Endodermal cell (in vitro differentiated cells): ENCODE measurements around the gene AQP12B. TPM values are rescaled to one million over a fixed set of nuclear protein-coding genes. Genes with fewer than 3 reads are reported as not detected.
A peak's percentile ranks its signal among the peaks of the same experiment; 100 is the strongest.

Experiments
- DNase-seq: peaks from one replicate; pipeline ENCODE4 v3.0.0-alpha.2; 2017
- H3K27ac ChIP-seq: 2 replicates; pipeline ENCODE4 v1.5.1; 2013; ENCODE audit warnings: mild to moderate bottlenecking, low read depth, low read length, moderate library complexity
- H3K27me3 ChIP-seq: 2 replicates; pipeline ENCODE4 v1.6.1; 2013; ENCODE audit warnings: mild to moderate bottlenecking, low read length, moderate library complexity; ENCODE audit not compliant: insufficient read depth, control insufficient read depth, poor library complexity, severe bottlenecking
- H3K36me3 ChIP-seq: 2 replicates; pipeline ENCODE4 v1.7.0; 2013; ENCODE audit warnings: mild to moderate bottlenecking, low read length, moderate library complexity; ENCODE audit not compliant: control insufficient read depth, insufficient read depth
- H3K4me1 ChIP-seq: one replicate; pipeline ENCODE4 v1.7.0; 2013; ENCODE audit warnings: low read length; ENCODE audit not compliant: control insufficient read depth, insufficient read depth
- H3K4me3 ChIP-seq: 2 replicates; pipeline ENCODE4 v1.5.1; 2013; ENCODE audit warnings: mild to moderate bottlenecking, low read length, moderate library complexity
- H3K9ac ChIP-seq: 2 replicates; pipeline ENCODE4 v1.6.1; 2013; ENCODE audit warnings: mild to moderate bottlenecking, low read length, moderate library complexity; ENCODE audit not compliant: poor library complexity, severe bottlenecking; ENCODE audit errors: extremely low read depth
- H3K9me3 ChIP-seq: 2 replicates; pipeline ENCODE4 v1.6.1; 2013; ENCODE audit warnings: mild to moderate bottlenecking, low read length, moderate library complexity; ENCODE audit not compliant: control insufficient read depth
- H3K27ac Mint-ChIP-seq: 2 replicates; pipeline ENCODE4 v1.8.0; 2020; ENCODE audit warnings: mixed read lengths
- H3K27me3 Mint-ChIP-seq: 2 replicates; pipeline ENCODE4 v1.8.0; 2021; ENCODE audit warnings: mild to moderate bottlenecking, mixed read lengths; ENCODE audit not compliant: insufficient read depth
- H3K36me3 Mint-ChIP-seq: 2 replicates; pipeline ENCODE4 v1.8.0; 2020; ENCODE audit warnings: low read depth, mixed read lengths
- H3K4me1 Mint-ChIP-seq: 2 replicates; pipeline ENCODE4 v1.8.0; 2020; ENCODE audit warnings: mixed read lengths
- H3K4me3 Mint-ChIP-seq: 2 replicates; pipeline ENCODE4 v1.8.0; 2020; ENCODE audit warnings: mild to moderate bottlenecking, moderate library complexity, mixed read lengths
- H3K9me3 Mint-ChIP-seq: 2 replicates; pipeline ENCODE4 v1.8.0; 2020; ENCODE audit warnings: mild to moderate bottlenecking, mixed read lengths
- WGBS, 2 experiments: methylation state at CpG; one replicate each; pipeline versions ENCODE4 v1.1.5 to v1.1.7; 2013; ENCODE audit warnings: missing lambda C conversion rate in 2 of 2, mixed read lengths in 1 of 2; ENCODE audit not compliant: insufficient coverage in 1 of 2, insufficient read length in 1 of 2; 5-methylcytosine and 5-hydroxymethylcytosine counted together
- total RNA-seq, 2 donors: library from RNA; stranded (reverse); fragmentation: NEBNext Ultra II Directional in 1 of 2; extraction: Animal tissue kit (Norgen Biotek cat#: 25700) in 1 of 2; gene quantifications; 2 replicates in 1 of 2; 3 replicates in 1 of 2; pipeline ENCODE4 v1.2.1, GENCODE V29; 2021
- TF ChIP-seq, protein P1 (sequence below): fragments of 200-600 bp; sonication (generic); conservative IDR thresholded peaks from 2 replicates; pipeline ENCODE4 v1.5.0; 2021; ENCODE audit warnings: antibody characterized with exemption, mild to moderate bottlenecking

The AQP12B gene
- total RNA-seq, 2 donors from 2014 or later: not detected

DNA sequence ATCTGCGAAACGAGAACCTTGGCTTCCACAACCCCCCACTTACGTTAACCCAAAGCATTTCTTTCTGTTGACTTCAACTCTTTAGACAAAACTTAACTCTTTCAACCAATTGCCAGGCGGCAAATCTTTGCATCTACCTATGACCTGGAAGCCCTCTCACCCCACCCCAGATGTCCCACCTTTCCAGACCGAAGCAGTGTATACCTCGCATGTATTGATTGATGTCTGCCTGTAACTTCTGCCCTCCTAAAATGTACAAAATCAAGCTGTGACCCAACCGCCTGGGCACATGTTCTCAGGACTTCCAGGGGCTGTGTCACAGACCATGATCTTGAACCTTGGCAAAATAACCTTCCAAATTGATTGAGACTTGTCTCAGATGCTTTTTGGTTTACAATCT is 12.3 kb downstream of the AQP12B start:
- Mint-ChIP-seq H3K36me3 (no peaks in the 10 kb centered on the region), H3K4me3 (no peak overlapping the region), H3K4me1 (peaks cover 20% of the 10 kb centered on the region), H3K27me3 (peaks cover 2% of the 10 kb centered on the region), H3K9me3 (peaks cover 39% of the 10 kb centered on the region), H3K27ac (peak overlapping the region; percentile 74)
- Histone ChIP-seq H3K9ac (peak overlapping the region; percentile 50), H3K36me3 (no peaks in the 10 kb centered on the region), H3K27me3 (no peaks in the 10 kb centered on the region), H3K4me1 (peaks cover 2% of the 10 kb centered on the region), H3K27ac (peak overlapping the region; percentile 0), H3K9me3 (peaks cover 18% of the 10 kb centered on the region), H3K4me3 (peak overlapping the region; percentile 0)
- peak; percentile 64 for DNase-seq
- TF ChIP-seq, protein P1, sequence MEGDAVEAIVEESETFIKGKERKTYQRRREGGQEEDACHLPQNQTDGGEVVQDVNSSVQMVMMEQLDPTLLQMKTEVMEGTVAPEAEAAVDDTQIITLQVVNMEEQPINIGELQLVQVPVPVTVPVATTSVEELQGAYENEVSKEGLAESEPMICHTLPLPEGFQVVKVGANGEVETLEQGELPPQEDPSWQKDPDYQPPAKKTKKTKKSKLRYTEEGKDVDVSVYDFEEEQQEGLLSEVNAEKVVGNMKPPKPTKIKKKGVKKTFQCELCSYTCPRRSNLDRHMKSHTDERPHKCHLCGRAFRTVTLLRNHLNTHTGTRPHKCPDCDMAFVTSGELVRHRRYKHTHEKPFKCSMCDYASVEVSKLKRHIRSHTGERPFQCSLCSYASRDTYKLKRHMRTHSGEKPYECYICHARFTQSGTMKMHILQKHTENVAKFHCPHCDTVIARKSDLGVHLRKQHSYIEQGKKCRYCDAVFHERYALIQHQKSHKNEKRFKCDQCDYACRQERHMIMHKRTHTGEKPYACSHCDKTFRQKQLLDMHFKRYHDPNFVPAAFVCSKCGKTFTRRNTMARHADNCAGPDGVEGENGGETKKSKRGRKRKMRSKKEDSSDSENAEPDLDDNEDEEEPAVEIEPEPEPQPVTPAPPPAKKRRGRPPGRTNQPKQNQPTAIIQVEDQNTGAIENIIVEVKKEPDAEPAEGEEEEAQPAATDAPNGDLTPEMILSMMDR: no peak
- WGBS, 2 experiments: 49 to 75% methylated on average over 5 to 7 of the region's 7 CpGs

DNA sequence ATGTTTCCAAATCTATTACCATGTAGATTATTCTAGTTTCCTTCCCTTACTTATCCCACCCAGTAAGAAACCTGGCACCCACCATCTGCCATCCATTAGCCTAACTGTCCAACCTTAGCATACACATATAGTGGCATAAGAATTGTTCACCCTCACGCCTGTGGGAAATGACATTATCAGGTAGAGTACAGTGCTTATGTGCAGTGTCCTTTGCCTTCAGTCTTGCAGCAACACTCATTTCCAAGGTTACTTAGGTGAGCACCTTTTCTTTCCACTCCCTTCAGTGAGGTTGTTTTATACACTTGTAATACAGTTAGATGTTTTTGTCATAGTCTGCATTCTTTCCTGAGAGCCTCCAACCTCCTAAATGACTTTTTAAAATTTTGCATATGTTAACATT is 18.1 kb downstream of the AQP12B start:
- H3K27me3 ChIP-seq: no peaks in the 10 kb centered on the region
- WGBS, 2 experiments: 95 to 100% methylated on average over 1 of the region's 1 CpG
- H3K9ac ChIP-seq: no peak overlapping the region
- peaks cover 53% of the 10 kb centered on the region for H3K9me3 ChIP-seq
- H3K27me3 Mint-ChIP-seq: peaks cover 10% of the 10 kb centered on the region
- no peak for DNase-seq
- no peaks in the 10 kb centered on the region for H3K4me1 ChIP-seq
- no peaks in the 10 kb centered on the region for H3K36me3 ChIP-seq
- peaks cover 8% of the 10 kb centered on the region for H3K36me3 Mint-ChIP-seq
- H3K4me3 ChIP-seq: no peak overlapping the region
- H3K27ac ChIP-seq: no peak overlapping the region
- TF ChIP-seq, protein P1: no peak
- H3K27ac Mint-ChIP-seq: no peak overlapping the region
- peaks cover 43% of the 10 kb centered on the region for H3K9me3 Mint-ChIP-seq
- peaks cover 8% of the 10 kb centered on the region for H3K4me1 Mint-ChIP-seq
- no peak overlapping the region for H3K4me3 Mint-ChIP-seq

DNA sequence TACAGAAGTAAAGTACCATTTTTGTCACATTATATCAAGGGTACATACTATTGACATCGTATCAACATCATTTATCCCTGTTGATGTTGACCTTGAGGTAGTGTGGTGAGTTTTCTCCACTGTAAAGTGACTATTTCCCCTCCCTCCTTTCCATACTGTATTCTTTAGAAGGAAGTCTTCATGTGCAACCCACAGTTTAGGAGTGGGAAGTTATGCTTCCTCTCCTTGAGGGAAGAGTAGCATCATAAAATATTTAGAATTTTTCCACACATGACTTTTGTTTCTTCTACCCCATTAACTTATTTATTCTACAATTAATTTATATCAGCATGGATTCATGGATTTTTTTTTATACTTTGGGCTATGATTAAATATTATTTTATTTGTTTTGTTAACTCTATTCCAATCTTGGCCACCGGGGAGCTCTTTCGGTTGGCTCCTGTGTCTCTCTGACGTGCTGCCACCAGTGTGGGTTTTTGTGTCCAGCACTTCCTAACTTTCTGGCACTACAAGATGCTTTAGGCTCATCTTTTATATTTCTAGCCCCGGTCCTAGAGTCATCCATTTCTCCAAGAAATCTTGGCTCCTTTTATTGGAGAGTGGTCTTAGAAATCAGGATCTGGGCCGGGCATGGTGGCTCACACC is 19.0 kb downstream of the AQP12B start:
- H3K9me3 Mint-ChIP-seq: peaks cover 34% of the 10 kb centered on the region
- H3K27ac Mint-ChIP-seq: no peak overlapping the region
- Histone ChIP-seq H3K36me3 (no peaks in the 10 kb centered on the region), H3K27me3 (no peaks in the 10 kb centered on the region), H3K4me3 (no peak overlapping the region), H3K4me1 (no peaks in the 10 kb centered on the region), H3K9ac (no peak overlapping the region), H3K27ac (no peak overlapping the region), H3K9me3 (peaks cover 53% of the 10 kb centered on the region)
- H3K36me3 Mint-ChIP-seq: peaks cover 8% of the 10 kb centered on the region
- no peak overlapping the region for H3K4me3 Mint-ChIP-seq
- WGBS, 2 experiments: 76 to 87% methylated on average over 4 to 6 of the region's 6 CpGs
- peaks cover 6% of the 10 kb centered on the region for H3K4me1 Mint-ChIP-seq
- TF ChIP-seq, protein P1: peak; percentile 35
- H3K27me3 Mint-ChIP-seq: peaks cover 20% of the 10 kb centered on the region
- DNase-seq: peak; percentile 5
